Measurements from ENCODE around the gene HES6. TPM values are rescaled to one million over a fixed set of nuclear protein-coding genes. Genes with fewer than 3 reads are reported as not detected.

The HES6 gene
- total RNA-seq, 2 experiments from 2014 or later = 13.1 to 13.8 TPM

GRCh38 chr2:238220892-238221521 lies 18.8 kb downstream of the HES6 start:
- POLR2A ChIA-PET = no interaction called here
- no peak overlapping the region for H3K4me3 ChIP-seq (ENCODE audit: low read depth, low read length, poor library complexity, severe bottlenecking)
- no peak for DNase-seq (ENCODE audit: low spot score)
- no peak overlapping the region for H3K4me2 ChIP-seq (ENCODE audit: low read length)
- no TSS peak for BruUV-seq (replicated peaks)
- H3K36me3 ChIP-seq (ENCODE audit: insufficient read depth, low read length) = no peaks in the 10 kb centered on the region
- no peak overlapping the region for H3K27ac ChIP-seq (ENCODE audit: low read depth, low read length, poor library complexity, severe bottlenecking)
- no peak overlapping the region for H2AFZ ChIP-seq (ENCODE audit: low read length)
- H4K20me1 ChIP-seq (ENCODE audit: insufficient read depth, low read length) = no peaks in the 10 kb centered on the region
- no peaks in the 10 kb centered on the region for H3K9me3 ChIP-seq (ENCODE audit: low read length)
- H3K4me1 ChIP-seq (ENCODE audit: insufficient read depth, low read length, poor library complexity, severe bottlenecking) = no peaks in the 10 kb centered on the region
- H3K9me2 ChIP-seq (ENCODE audit: insufficient read depth, low read length) = no peaks in the 10 kb centered on the region
- no peak for TF ChIP-seq CTCF (conservative IDR thresholded peaks at IDR 0.05; ENCODE audit: low read length)
- no peak for TF ChIP-seq EZH2phosphoT487 (IDR thresholded peaks at IDR 0.05; ENCODE audit: borderline replicate concordance, low read depth, low read length)
- CTCF ChIA-PET (ENCODE audit: unreplicated experiment) = no interaction called here
- intact Hi-C loops (cut with micrococcal nuclease; ENCODE audit: unreplicated experiment) = no loop called here
- H3K79me2 ChIP-seq (ENCODE audit: insufficient read depth, low read depth, low read length) = no peaks in the 10 kb centered on the region

- no TSS peak for BruUV-seq (replicated peaks)
- Histone ChIP-seq H3K79me2 (ENCODE audit: insufficient read depth, low read depth, low read length) (no peaks in the 10 kb centered on the region), H3K4me2 (ENCODE audit: low read length) (no peak overlapping the region), H3K27ac (ENCODE audit: low read depth, low read length, poor library complexity, severe bottlenecking) (no peak overlapping the region), H3K9me2 (ENCODE audit: insufficient read depth, low read length) (no peaks in the 10 kb centered on the region), H3K4me1 (ENCODE audit: insufficient read depth, low read length, poor library complexity, severe bottlenecking) (no peaks in the 10 kb centered on the region), H4K20me1 (ENCODE audit: insufficient read depth, low read length) (no peaks in the 10 kb centered on the region), H3K36me3 (ENCODE audit: insufficient read depth, low read length) (no peaks in the 10 kb centered on the region), H3K4me3 (ENCODE audit: low read depth, low read length, poor library complexity, severe bottlenecking) (no peak overlapping the region), H3K9me3 (ENCODE audit: low read length) (no peaks in the 10 kb centered on the region), H2AFZ (ENCODE audit: low read length) (no peak overlapping the region)
- intact Hi-C loops (cut with micrococcal nuclease; ENCODE audit: unreplicated experiment) = no loop called here
- CTCF ChIA-PET (ENCODE audit: unreplicated experiment) = no interaction called here
- no peak for DNase-seq (ENCODE audit: low spot score)
- TF ChIP-seq CTCF (conservative IDR thresholded peaks at IDR 0.05; ENCODE audit: low read length) (no peak), EZH2phosphoT487 (IDR thresholded peaks at IDR 0.05; ENCODE audit: borderline replicate concordance, low read depth, low read length) (no peak)
- POLR2A ChIA-PET = no interaction called here
Measured at GRCh38 chr2:238220274-238220891, 19.5 kb downstream of the HES6 start.

GRCh38 chr2:238216651-238217184 lies 23.1 kb downstream of the HES6 start:
- Histone ChIP-seq H3K79me2 (ENCODE audit: insufficient read depth, low read depth, low read length) (no peaks in the 10 kb centered on the region), H3K4me1 (ENCODE audit: insufficient read depth, low read length, poor library complexity, severe bottlenecking) (no peaks in the 10 kb centered on the region), H2AFZ (ENCODE audit: low read length) (no peak overlapping the region), H4K20me1 (ENCODE audit: insufficient read depth, low read length) (no peaks in the 10 kb centered on the region), H3K9me2 (ENCODE audit: insufficient read depth, low read length) (no peaks in the 10 kb centered on the region), H3K4me3 (ENCODE audit: low read depth, low read length, poor library complexity, severe bottlenecking) (no peak overlapping the region), H3K36me3 (ENCODE audit: insufficient read depth, low read length) (no peaks in the 10 kb centered on the region), H3K9me3 (ENCODE audit: low read length) (no peaks in the 10 kb centered on the region), H3K4me2 (ENCODE audit: low read length) (no peak overlapping the region), H3K27ac (ENCODE audit: low read depth, low read length, poor library complexity, severe bottlenecking) (no peak overlapping the region)
- BruUV-seq (replicated peaks) = no TSS peak
- ChIA-PET POLR2A (interaction anchor here (0.7 kb wide), 1 partner anchor 217 kb away, joined by 3 read pairs; no protein-coding TSS in a partner anchor), CTCF (ENCODE audit: unreplicated experiment) (no interaction called here)
- no peak for TF ChIP-seq EZH2phosphoT487 (IDR thresholded peaks at IDR 0.05; ENCODE audit: borderline replicate concordance, low read depth, low read length)
- DNase-seq (ENCODE audit: low spot score) = no peak
- intact Hi-C loops (cut with micrococcal nuclease; ENCODE audit: unreplicated experiment) = no loop called here
